ENCODE measurements around the gene ESRRB.

Gene ESRRB

DNA sequence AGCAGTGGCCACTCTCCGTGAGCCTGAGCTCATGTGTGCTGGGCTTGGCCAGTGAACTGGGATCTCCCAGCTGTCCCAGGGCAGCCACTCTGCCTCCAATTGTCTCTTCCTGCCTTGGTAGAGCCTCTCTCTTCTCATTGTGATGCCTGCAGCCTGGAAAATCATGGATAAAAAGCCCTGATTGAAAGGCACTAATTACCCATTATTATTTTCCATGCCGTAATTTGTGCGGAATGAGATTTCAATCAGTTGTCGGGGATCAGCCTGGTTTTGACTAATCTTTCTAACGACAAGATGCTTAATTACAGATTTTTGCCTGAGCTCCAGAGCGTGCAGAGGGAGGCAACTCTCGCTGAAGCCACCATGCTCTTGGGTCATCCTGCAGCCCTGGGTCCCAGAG lies 52.7 kb downstream of the ESRRB start:
- Histone ChIP-seq H3K27me3 (ENCODE audit: insufficient read depth, low read length, poor library complexity, severe bottlenecking) (no peaks in the 10 kb centered on the region), H3K9me2 (replicated peaks; ENCODE audit: low read depth, low read length) (no peaks in the 10 kb centered on the region), H3K4me2 (ENCODE audit: low read depth, low read length, poor library complexity, severe bottlenecking) (no peak overlapping the region), H3F3A (ENCODE audit: low read depth) (no peaks in the 10 kb centered on the region), H4K20me1 (ENCODE audit: insufficient read depth, low read length, poor library complexity, severe bottlenecking) (no peaks in the 10 kb centered on the region), H3K9me3 (ENCODE audit: insufficient read depth, low read depth, low read length) (no peaks in the 10 kb centered on the region), H3K4me3 (ENCODE audit: low read length, poor library complexity, severe bottlenecking) (no peak overlapping the region), H3K4me1 (ENCODE audit: insufficient read depth, low read length, poor library complexity, severe bottlenecking) (no peaks in the 10 kb centered on the region), H3K36me3 (ENCODE audit: insufficient read depth, low read length) (no peaks in the 10 kb centered on the region), H3K9ac (ENCODE audit: low read depth, low read length, poor library complexity, severe bottlenecking) (no peak overlapping the region), H2AFZ (ENCODE audit: low read length) (no peak overlapping the region), H3K79me2 (ENCODE audit: insufficient read depth, low read length) (no peaks in the 10 kb centered on the region)
- no peak for TF ChIP-seq EZH2phosphoT487 (IDR thresholded peaks at IDR 0.05; ENCODE audit: borderline replicate concordance)
- TF ChIP-seq, protein P1, sequence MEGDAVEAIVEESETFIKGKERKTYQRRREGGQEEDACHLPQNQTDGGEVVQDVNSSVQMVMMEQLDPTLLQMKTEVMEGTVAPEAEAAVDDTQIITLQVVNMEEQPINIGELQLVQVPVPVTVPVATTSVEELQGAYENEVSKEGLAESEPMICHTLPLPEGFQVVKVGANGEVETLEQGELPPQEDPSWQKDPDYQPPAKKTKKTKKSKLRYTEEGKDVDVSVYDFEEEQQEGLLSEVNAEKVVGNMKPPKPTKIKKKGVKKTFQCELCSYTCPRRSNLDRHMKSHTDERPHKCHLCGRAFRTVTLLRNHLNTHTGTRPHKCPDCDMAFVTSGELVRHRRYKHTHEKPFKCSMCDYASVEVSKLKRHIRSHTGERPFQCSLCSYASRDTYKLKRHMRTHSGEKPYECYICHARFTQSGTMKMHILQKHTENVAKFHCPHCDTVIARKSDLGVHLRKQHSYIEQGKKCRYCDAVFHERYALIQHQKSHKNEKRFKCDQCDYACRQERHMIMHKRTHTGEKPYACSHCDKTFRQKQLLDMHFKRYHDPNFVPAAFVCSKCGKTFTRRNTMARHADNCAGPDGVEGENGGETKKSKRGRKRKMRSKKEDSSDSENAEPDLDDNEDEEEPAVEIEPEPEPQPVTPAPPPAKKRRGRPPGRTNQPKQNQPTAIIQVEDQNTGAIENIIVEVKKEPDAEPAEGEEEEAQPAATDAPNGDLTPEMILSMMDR (conservative IDR thresholded peaks at IDR 0.05; ENCODE audit: low read length) = no peak

DNA sequence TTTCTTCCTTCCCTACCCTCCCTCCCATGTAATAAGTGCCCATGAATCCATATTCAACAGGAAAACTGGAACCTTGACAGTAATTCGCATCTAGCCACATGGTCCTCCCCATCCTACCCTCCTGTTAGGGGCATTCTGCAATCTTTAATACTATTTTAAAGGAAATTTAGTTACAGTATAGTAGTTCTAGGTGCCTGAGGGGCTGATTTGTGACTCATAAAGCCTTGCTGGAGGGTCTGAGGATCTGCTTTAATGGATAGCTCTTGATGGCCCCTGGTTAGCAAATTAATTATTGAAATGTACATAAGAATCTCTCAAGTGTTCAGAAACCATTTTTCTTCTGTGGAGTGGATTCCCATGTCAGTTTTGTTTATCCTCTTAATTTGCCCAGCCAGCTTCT lies 54.1 kb downstream of the ESRRB start:
- no peak overlapping the region for H3K4me2 ChIP-seq (ENCODE audit: low read depth, low read length, poor library complexity, severe bottlenecking)
- H3K9me3 ChIP-seq (ENCODE audit: insufficient read depth, low read depth, low read length) = no peaks in the 10 kb centered on the region
- no peak overlapping the region for H2AFZ ChIP-seq (ENCODE audit: low read length)
- no peak overlapping the region for H3K9ac ChIP-seq (ENCODE audit: low read depth, low read length, poor library complexity, severe bottlenecking)
- H3K4me3 ChIP-seq (ENCODE audit: low read length, poor library complexity, severe bottlenecking) = no peak overlapping the region
- no peaks in the 10 kb centered on the region for H3K79me2 ChIP-seq (ENCODE audit: insufficient read depth, low read length)
- H3K4me1 ChIP-seq (ENCODE audit: insufficient read depth, low read length, poor library complexity, severe bottlenecking) = no peaks in the 10 kb centered on the region
- no peak for TF ChIP-seq EZH2phosphoT487 (IDR thresholded peaks at IDR 0.05; ENCODE audit: borderline replicate concordance)
- TF ChIP-seq, protein P1 (conservative IDR thresholded peaks at IDR 0.05; ENCODE audit: low read length) = no peak
- no peaks in the 10 kb centered on the region for H3K36me3 ChIP-seq (ENCODE audit: insufficient read depth, low read length)
- no peaks in the 10 kb centered on the region for H3K27me3 ChIP-seq (ENCODE audit: insufficient read depth, low read length, poor library complexity, severe bottlenecking)
- no peaks in the 10 kb centered on the region for H3F3A ChIP-seq (ENCODE audit: low read depth)
- no peaks in the 10 kb centered on the region for H3K9me2 ChIP-seq (replicated peaks; ENCODE audit: low read depth, low read length)
- H4K20me1 ChIP-seq (ENCODE audit: insufficient read depth, low read length, poor library complexity, severe bottlenecking) = no peaks in the 10 kb centered on the region

DNA sequence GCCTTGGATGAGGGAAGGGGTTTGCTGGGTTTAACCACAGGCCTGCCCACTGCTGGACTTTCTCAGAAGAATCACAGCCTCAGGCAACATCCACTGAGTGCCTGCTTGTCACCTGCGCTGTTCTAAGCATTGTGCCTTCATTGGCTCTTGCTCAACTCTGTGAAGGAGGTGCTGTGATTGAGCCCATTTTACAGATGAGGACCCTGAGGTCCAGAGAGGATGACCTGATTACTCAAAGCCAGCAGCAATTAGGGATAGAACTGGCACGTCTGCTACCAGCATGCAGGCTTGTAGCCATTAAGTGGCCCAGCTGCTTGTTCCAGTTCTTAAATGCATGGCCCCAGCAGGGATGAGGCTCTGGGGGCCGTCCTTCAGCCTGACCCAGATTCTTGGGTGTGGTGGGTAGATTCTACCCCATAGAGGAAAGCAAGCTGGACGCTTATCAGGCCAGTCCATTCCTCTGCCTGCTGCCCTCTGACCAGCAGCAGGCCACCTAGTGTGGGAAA lies 54.6 kb downstream of the ESRRB start:
- TF ChIP-seq EZH2phosphoT487 (IDR thresholded peaks at IDR 0.05; ENCODE audit: borderline replicate concordance) = no peak
- TF ChIP-seq, protein P1 (conservative IDR thresholded peaks at IDR 0.05; ENCODE audit: low read length) = no peak
- no peaks in the 10 kb centered on the region for H3K79me2 ChIP-seq (ENCODE audit: insufficient read depth, low read length)
- no peaks in the 10 kb centered on the region for H3K27me3 ChIP-seq (ENCODE audit: insufficient read depth, low read length, poor library complexity, severe bottlenecking)
- H3F3A ChIP-seq (ENCODE audit: low read depth) = no peaks in the 10 kb centered on the region
- H3K4me3 ChIP-seq (ENCODE audit: low read length, poor library complexity, severe bottlenecking) = no peak overlapping the region
- no peaks in the 10 kb centered on the region for H3K9me2 ChIP-seq (replicated peaks; ENCODE audit: low read depth, low read length)
- H3K36me3 ChIP-seq (ENCODE audit: insufficient read depth, low read length) = no peaks in the 10 kb centered on the region
- no peaks in the 10 kb centered on the region for H3K4me1 ChIP-seq (ENCODE audit: insufficient read depth, low read length, poor library complexity, severe bottlenecking)
- no peak overlapping the region for H3K9ac ChIP-seq (ENCODE audit: low read depth, low read length, poor library complexity, severe bottlenecking)
- H3K4me2 ChIP-seq (ENCODE audit: low read depth, low read length, poor library complexity, severe bottlenecking) = no peak overlapping the region
- no peaks in the 10 kb centered on the region for H4K20me1 ChIP-seq (ENCODE audit: insufficient read depth, low read length, poor library complexity, severe bottlenecking)
- no peak overlapping the region for H2AFZ ChIP-seq (ENCODE audit: low read length)
- no peaks in the 10 kb centered on the region for H3K9me3 ChIP-seq (ENCODE audit: insufficient read depth, low read depth, low read length)
